ENCODE measurements around the gene EXT2.

DNA sequence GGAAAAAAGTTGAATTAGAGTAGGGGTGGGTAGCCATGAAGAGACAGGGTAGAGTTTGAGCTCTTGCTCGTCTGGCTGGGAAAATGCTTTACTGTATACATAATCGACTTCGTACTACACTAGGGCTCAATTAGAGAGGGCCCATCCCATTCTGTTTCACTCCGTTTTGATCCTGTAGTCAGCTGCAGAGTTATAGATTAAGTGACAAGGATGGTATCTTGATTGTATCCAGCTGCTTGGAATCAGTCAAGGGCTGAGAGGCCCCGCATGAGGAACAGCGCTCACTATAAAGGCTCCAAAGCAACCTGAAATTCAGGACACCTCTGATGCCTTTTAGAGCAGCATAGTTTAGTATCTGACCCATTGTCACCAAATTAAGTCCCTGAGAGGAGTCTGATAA lies 132.9 kb downstream of the EXT2 start:
- TF ChIP-seq, protein P1, sequence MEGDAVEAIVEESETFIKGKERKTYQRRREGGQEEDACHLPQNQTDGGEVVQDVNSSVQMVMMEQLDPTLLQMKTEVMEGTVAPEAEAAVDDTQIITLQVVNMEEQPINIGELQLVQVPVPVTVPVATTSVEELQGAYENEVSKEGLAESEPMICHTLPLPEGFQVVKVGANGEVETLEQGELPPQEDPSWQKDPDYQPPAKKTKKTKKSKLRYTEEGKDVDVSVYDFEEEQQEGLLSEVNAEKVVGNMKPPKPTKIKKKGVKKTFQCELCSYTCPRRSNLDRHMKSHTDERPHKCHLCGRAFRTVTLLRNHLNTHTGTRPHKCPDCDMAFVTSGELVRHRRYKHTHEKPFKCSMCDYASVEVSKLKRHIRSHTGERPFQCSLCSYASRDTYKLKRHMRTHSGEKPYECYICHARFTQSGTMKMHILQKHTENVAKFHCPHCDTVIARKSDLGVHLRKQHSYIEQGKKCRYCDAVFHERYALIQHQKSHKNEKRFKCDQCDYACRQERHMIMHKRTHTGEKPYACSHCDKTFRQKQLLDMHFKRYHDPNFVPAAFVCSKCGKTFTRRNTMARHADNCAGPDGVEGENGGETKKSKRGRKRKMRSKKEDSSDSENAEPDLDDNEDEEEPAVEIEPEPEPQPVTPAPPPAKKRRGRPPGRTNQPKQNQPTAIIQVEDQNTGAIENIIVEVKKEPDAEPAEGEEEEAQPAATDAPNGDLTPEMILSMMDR (IDR thresholded peaks at IDR 0.05), result no peak
- no peak for TF ChIP-seq POLR2A (IDR thresholded peaks at IDR 0.05)
